ENCODE measurements around the gene ZBTB7C.

ZBTB7C gene

DNA sequence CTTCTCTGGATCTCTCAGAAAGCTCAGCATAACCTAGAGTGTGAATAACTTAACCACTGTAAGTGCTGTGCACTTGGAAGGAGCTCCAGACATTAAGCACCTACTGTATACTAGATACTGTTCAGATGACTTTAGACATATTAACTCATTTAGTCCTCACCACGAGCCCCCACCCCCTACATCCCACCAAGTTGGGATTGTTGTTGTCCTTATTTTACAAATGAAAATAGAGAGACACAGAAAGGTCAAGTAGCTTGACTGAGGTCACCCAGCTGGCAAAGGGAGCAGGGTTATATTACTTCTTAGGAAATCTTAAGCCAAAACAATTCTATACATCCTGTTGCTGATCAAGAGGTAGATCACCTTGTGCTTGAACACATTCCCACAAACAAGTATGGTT, 244.5 kb downstream of the ZBTB7C start:
- peaks cover 32% of the 10 kb centered on the region for H3K4me1 ChIP-seq
- no peak overlapping the region for H3K27ac ChIP-seq

DNA sequence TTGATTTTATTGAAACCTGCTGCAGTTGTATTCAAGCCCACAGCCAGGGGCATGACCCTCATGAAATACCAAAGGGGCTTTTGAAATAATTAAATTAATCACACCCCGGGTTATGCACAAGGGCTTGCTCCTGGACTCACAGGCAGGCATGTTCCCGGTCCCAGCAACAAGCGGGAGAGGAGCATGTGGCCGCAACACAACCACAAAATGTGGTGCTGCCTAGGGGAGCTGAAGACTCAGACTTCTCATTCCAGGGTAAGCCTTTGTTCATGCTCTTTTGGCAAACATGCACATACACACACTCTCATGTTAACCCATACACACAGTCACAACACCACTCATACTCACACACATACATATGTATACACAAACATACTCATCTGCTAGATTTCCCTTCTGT, 245.1 kb downstream of the ZBTB7C start:
- H3K36me3 ChIP-seq (ENCODE audit: control insufficient read depth, insufficient read depth, low read length): no peaks in the 10 kb centered on the region
- H2AFZ ChIP-seq: no peak overlapping the region
- no peaks in the 10 kb centered on the region for H3K27me3 ChIP-seq (ENCODE audit: control insufficient read depth, insufficient read depth, low read length)
- H3K9ac ChIP-seq: no peak overlapping the region
- peaks cover 32% of the 10 kb centered on the region for H3K4me1 ChIP-seq
- H3K9me3 ChIP-seq (ENCODE audit: control insufficient read depth, low read length): no peaks in the 10 kb centered on the region
- no peaks in the 10 kb centered on the region for H3K79me2 ChIP-seq
- no peak overlapping the region for H3K4me2 ChIP-seq (ENCODE audit: low read length)
- H3K4me3 ChIP-seq (ENCODE audit: low read depth, low read length): no peak overlapping the region
- TF ChIP-seq, protein P1, sequence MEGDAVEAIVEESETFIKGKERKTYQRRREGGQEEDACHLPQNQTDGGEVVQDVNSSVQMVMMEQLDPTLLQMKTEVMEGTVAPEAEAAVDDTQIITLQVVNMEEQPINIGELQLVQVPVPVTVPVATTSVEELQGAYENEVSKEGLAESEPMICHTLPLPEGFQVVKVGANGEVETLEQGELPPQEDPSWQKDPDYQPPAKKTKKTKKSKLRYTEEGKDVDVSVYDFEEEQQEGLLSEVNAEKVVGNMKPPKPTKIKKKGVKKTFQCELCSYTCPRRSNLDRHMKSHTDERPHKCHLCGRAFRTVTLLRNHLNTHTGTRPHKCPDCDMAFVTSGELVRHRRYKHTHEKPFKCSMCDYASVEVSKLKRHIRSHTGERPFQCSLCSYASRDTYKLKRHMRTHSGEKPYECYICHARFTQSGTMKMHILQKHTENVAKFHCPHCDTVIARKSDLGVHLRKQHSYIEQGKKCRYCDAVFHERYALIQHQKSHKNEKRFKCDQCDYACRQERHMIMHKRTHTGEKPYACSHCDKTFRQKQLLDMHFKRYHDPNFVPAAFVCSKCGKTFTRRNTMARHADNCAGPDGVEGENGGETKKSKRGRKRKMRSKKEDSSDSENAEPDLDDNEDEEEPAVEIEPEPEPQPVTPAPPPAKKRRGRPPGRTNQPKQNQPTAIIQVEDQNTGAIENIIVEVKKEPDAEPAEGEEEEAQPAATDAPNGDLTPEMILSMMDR (IDR thresholded peaks at IDR 0.05): no peak
- no peak overlapping the region for H3K27ac ChIP-seq

More for the DNA sequence above, 244.5 kb downstream of the ZBTB7C start:
- H3K4me3 ChIP-seq (ENCODE audit: low read depth, low read length): no peak overlapping the region
- no peak overlapping the region for H3K4me2 ChIP-seq (ENCODE audit: low read length)
- no peaks in the 10 kb centered on the region for H3K27me3 ChIP-seq (ENCODE audit: control insufficient read depth, insufficient read depth, low read length)
- H3K79me2 ChIP-seq: no peaks in the 10 kb centered on the region
- TF ChIP-seq, protein P1 (IDR thresholded peaks at IDR 0.05): no peak
- H3K36me3 ChIP-seq (ENCODE audit: control insufficient read depth, insufficient read depth, low read length): no peaks in the 10 kb centered on the region
- no peak overlapping the region for H2AFZ ChIP-seq
- H3K9me3 ChIP-seq (ENCODE audit: control insufficient read depth, low read length): no peaks in the 10 kb centered on the region
- H3K9ac ChIP-seq: no peak overlapping the region

DNA sequence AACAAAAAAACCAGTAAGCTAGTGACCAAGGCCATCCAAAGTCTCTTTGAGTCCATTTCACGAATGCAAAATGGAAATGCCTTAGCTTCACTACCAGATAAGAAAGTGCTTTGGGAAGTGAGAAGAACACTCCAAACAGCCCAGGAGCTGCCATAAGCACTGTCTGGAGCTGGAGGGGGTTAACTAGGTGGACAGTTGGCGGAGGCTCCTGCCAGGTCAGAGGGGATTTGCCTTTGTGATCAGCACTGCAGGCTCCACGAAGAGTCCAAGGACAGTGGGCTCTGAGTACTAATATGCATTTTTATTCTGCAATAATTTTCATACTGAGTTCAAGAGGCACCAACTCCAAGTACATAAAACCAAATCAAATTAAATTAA, 245.5 kb downstream of the ZBTB7C start:
- H3K79me2 ChIP-seq: no peaks in the 10 kb centered on the region
- H3K4me3 ChIP-seq (ENCODE audit: low read depth, low read length): no peak overlapping the region
- peak overlapping the region; percentile 94 for H2AFZ ChIP-seq
- H3K36me3 ChIP-seq (ENCODE audit: control insufficient read depth, insufficient read depth, low read length): no peaks in the 10 kb centered on the region
- no peak overlapping the region for H3K9ac ChIP-seq
- no peaks in the 10 kb centered on the region for H3K9me3 ChIP-seq (ENCODE audit: control insufficient read depth, low read length)
- TF ChIP-seq, protein P1 (IDR thresholded peaks at IDR 0.05): no peak
- no peak overlapping the region for H3K4me2 ChIP-seq (ENCODE audit: low read length)
- peak overlapping the region; percentile 77 for H3K27ac ChIP-seq
- peaks cover 32% of the 10 kb centered on the region for H3K4me1 ChIP-seq
- no peaks in the 10 kb centered on the region for H3K27me3 ChIP-seq (ENCODE audit: control insufficient read depth, insufficient read depth, low read length)

DNA sequence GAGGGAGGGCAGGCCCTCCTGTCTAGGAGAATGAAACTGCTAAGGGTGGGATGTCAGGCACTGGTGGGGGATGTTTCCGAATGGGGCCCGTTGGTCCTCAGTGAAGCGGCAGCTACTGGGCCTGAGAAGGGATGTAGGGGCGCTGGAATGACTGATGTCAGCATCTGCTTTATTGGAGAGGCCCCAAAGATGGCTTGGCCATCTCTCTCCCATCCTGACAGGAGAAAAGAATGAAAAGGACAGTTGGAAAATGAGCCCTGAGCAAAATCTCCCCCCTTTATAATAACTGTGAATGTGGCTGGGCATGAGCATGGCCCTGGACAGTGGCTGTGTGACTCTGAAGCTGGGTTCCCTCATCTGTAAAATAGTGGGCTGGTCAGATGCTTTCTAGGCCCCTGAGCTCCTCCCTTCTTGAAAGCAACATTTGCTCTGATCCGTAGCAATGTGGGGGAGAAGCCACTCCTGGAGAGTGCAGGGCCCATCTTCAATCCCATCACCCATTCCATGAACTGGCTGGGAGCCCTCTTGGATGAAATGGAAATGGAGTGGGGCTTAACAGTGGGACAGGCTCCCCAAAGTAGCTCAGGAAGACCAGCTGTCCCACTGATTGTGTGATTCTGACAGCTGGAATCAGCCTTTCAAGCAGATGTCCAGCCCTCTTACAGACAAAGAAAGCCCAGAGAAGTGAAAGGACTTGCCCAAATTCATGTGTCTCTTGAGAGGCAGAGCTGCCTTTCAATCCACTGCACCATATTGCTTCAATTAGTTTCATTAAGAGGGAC, 246.0 kb downstream of the ZBTB7C start:
- Histone ChIP-seq H3K4me1 (peaks cover 30% of the 10 kb centered on the region), H3K9ac (no peak overlapping the region), H3K4me3 (ENCODE audit: low read depth, low read length) (no peak overlapping the region), H3K9me3 (ENCODE audit: control insufficient read depth, low read length) (no peaks in the 10 kb centered on the region), H3K27me3 (ENCODE audit: control insufficient read depth, insufficient read depth, low read length) (no peaks in the 10 kb centered on the region), H3K27ac (peak overlapping the region; percentile 77), H3K79me2 (no peaks in the 10 kb centered on the region), H2AFZ (peak overlapping the region; percentile 94), H3K4me2 (ENCODE audit: low read length) (no peak overlapping the region), H3K36me3 (ENCODE audit: control insufficient read depth, insufficient read depth, low read length) (no peaks in the 10 kb centered on the region)
- TF ChIP-seq, protein P1 (IDR thresholded peaks at IDR 0.05): no peak
